ENCODE data around the gene SUCO. TPM values are rescaled to one million over a fixed set of nuclear protein-coding genes. Genes with fewer than 3 reads are reported as not detected.

The SUCO gene
- total RNA-seq, 1 experiment from 2014 or later, result 37.7 TPM

DNA sequence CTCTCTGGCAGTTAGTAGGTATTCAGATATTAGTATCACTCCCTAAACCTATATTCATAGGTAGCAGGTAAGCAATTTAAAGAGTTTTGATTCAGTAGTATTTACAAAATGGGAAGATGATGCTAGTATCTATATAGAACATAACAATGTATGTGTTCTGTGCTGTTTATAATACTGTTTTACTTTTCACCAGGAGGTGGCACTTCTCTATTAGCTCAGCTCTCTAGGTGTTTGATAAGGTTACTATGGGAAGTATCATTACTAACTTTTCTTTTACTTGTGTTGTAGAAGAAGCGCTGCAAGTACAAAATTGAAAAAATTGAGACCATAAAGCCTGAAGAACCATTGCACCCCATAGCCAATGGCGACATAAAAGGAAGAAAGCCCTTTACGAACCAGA is 76.6 kb downstream of the SUCO start:
- no peak overlapping the region for H4K8ac ChIP-seq (replicated peaks; ENCODE audit: insufficient read length, low read depth, low read length)
- H3K79me2 ChIP-seq (ENCODE audit: insufficient read depth, low read length), result no peaks in the 10 kb centered on the region
- no peak overlapping the region for H3K9ac ChIP-seq (ENCODE audit: extremely low read depth, insufficient read length, low read length)
- no peak overlapping the region for H2BK20ac ChIP-seq (ENCODE audit: low read depth, low read length, poor library complexity, severe bottlenecking)
- no peaks in the 10 kb centered on the region for H3K27me3 Mint-ChIP-seq (ENCODE audit: low read depth)
- H3K27me3 ChIP-seq (ENCODE audit: insufficient read depth, low read length), result no peaks in the 10 kb centered on the region
- H3T11ph ChIP-seq (ENCODE audit: low read length), result no peak overlapping the region
- no peak overlapping the region for H3K27ac ChIP-seq (ENCODE audit: insufficient read length, low read depth, low read length)
- H3K27ac Mint-ChIP-seq, result no peak overlapping the region
- H3K4ac ChIP-seq (ENCODE audit: low read depth, low read length), result no peak overlapping the region
- H3K56ac ChIP-seq (ENCODE audit: insufficient read length, low read depth, low read length), result no peak overlapping the region
- H3K4me1 ChIP-seq (ENCODE audit: insufficient read depth, low read length), result no peaks in the 10 kb centered on the region
- no peaks in the 10 kb centered on the region for H3K4me1 Mint-ChIP-seq
- H2AK5ac ChIP-seq (ENCODE audit: insufficient read length, low read length), result no peak overlapping the region
- H2BK120ac ChIP-seq (ENCODE audit: low read depth, low read length, poor library complexity, severe bottlenecking), result no peak overlapping the region
- H4K5ac ChIP-seq (ENCODE audit: insufficient read length, low read depth, low read length), result no peak overlapping the region
- TF ChIP-seq, protein P1, sequence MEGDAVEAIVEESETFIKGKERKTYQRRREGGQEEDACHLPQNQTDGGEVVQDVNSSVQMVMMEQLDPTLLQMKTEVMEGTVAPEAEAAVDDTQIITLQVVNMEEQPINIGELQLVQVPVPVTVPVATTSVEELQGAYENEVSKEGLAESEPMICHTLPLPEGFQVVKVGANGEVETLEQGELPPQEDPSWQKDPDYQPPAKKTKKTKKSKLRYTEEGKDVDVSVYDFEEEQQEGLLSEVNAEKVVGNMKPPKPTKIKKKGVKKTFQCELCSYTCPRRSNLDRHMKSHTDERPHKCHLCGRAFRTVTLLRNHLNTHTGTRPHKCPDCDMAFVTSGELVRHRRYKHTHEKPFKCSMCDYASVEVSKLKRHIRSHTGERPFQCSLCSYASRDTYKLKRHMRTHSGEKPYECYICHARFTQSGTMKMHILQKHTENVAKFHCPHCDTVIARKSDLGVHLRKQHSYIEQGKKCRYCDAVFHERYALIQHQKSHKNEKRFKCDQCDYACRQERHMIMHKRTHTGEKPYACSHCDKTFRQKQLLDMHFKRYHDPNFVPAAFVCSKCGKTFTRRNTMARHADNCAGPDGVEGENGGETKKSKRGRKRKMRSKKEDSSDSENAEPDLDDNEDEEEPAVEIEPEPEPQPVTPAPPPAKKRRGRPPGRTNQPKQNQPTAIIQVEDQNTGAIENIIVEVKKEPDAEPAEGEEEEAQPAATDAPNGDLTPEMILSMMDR (conservative IDR thresholded peaks at IDR 0.05), result peak; percentile 65
- no peaks in the 10 kb centered on the region; a peak in 1 of 5 replicates for H3K9me3 Mint-ChIP-seq
- DNase-seq, result no peak
- peaks cover 9 to 29% (median 19%) of the 10 kb centered on the region in 3 experiments; a peak in 6 of 7 replicates for H3K36me3 Mint-ChIP-seq (ENCODE audit: insufficient read depth in 1 of 3, low read depth in 3 of 3)
- H3K9me3 ChIP-seq (ENCODE audit: control insufficient read depth, low read depth, low read length), result no peaks in the 10 kb centered on the region
- no peak overlapping the region for H3K4me3 Mint-ChIP-seq
- no peak overlapping the region for H2AFZ ChIP-seq (ENCODE audit: low read length)
- no peak overlapping the region for H2BK15ac ChIP-seq (ENCODE audit: low read depth, low read length)
- H3K14ac ChIP-seq (ENCODE audit: insufficient read depth, low read length), result no peak overlapping the region
- no peaks in the 10 kb centered on the region for H3K23me2 ChIP-seq (ENCODE audit: insufficient read length, low read depth, low read length, poor library complexity, severe bottlenecking)
- H4K20me1 ChIP-seq (ENCODE audit: control insufficient read depth, insufficient read depth, insufficient read length), result no peaks in the 10 kb centered on the region
- WGBS (ENCODE audit: extremely low coverage, insufficient read length, low lambda C conversion rate), result no CpG with 5 or more reads among the region's 3 CpGs
- H2BK5ac ChIP-seq (ENCODE audit: insufficient read length, low read length), result no peak overlapping the region
- H4K91ac ChIP-seq (ENCODE audit: insufficient read length, low read depth, low read length), result no peak overlapping the region
- no peak overlapping the region for H2BK12ac ChIP-seq (ENCODE audit: insufficient read length, low read depth, low read length)
- H3K4me2 ChIP-seq (ENCODE audit: insufficient read depth, insufficient read length, low read length), result no peak overlapping the region
- H3K23ac ChIP-seq (ENCODE audit: insufficient read length, low read depth, low read length), result no peak overlapping the region
- H3K18ac ChIP-seq (ENCODE audit: insufficient read length, low read depth, low read length), result no peak overlapping the region
- H3K79me1 ChIP-seq (ENCODE audit: insufficient read depth, low read depth, low read length, poor library complexity, severe bottlenecking), result no peaks in the 10 kb centered on the region

Measured in H9 (cell line).